ENCODE data around the gene SLC41A3.

The SLC41A3 gene

DNA sequence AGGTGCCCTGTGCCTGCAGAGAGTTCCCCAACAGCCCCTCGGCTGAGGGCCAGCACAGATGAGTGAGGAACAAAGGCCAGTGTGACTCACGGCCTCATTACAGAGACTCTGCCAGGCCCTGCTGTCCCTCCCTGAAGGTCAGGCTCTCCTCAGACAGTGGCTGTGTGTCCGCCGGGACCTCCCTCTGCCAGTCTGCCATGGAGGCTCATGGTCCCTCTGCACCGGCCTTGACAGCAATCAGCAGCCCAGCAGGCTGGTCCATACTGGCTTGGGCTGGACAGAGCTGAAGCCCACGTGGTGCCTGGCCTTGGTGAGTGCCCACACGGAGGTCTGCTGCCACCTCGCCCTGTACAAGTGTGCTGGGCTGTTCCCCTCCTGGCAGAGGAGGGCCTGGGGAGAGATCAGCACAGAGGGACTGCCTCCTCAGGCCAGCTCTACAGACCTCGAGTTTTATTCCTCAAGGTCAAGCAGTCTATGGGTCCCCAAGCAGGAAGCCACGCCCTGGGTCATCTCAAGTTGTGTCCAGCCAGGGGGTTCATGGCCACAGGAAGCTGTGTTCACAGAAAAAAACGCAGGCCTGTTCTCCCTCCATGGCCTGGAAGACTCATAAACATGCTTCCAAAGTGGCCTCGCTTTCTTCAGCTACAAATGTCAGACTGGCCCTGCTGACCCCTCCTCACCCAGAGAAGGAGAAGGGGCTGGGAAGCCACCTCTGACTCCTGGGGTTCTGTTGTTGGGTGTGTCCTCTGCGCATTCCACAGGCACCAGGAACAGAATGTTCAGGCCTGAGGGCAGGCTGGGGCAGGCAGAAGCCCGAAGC is 27.0 kb downstream of the SLC41A3 start:
- TF ChIP-seq, protein P1, sequence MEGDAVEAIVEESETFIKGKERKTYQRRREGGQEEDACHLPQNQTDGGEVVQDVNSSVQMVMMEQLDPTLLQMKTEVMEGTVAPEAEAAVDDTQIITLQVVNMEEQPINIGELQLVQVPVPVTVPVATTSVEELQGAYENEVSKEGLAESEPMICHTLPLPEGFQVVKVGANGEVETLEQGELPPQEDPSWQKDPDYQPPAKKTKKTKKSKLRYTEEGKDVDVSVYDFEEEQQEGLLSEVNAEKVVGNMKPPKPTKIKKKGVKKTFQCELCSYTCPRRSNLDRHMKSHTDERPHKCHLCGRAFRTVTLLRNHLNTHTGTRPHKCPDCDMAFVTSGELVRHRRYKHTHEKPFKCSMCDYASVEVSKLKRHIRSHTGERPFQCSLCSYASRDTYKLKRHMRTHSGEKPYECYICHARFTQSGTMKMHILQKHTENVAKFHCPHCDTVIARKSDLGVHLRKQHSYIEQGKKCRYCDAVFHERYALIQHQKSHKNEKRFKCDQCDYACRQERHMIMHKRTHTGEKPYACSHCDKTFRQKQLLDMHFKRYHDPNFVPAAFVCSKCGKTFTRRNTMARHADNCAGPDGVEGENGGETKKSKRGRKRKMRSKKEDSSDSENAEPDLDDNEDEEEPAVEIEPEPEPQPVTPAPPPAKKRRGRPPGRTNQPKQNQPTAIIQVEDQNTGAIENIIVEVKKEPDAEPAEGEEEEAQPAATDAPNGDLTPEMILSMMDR (conservative IDR thresholded peaks at IDR 0.05; ENCODE audit: control insufficient read depth, insufficient read depth, low read depth, low read length), result no peak
- DNase-seq (ENCODE audit: low read depth), result peak; percentile 12
- no peak overlapping the region for H3K4me3 ChIP-seq (ENCODE audit: control insufficient read depth, low read depth, low read length)

DNA sequence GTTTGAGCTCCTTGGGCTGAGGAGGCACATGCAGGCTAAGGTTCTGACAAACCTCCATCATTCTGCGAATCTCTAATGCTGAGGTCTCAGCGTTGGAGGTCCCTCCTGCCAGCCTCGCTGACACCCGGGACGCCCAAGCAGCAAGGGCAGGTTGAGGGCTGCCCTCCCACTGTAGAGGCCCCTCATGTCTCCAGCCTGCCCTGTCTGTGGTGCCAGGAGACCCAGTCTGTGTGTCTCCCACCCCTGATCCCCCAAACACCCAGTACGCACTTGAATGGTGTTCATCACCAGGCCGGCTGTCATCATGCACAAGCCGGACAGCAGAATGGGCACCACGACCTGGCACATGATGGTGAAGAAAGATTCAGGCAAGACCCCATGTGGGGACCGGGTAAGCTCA is 27.8 kb downstream of the SLC41A3 start:
- DNase-seq (ENCODE audit: low read depth), result no peak
- H3K4me3 ChIP-seq (ENCODE audit: control insufficient read depth, low read depth, low read length), result no peak overlapping the region
- TF ChIP-seq, protein P1 (conservative IDR thresholded peaks at IDR 0.05; ENCODE audit: control insufficient read depth, insufficient read depth, low read depth, low read length), result no peak

GRCh38 chr3:126054870-126055269 is 29.1 kb downstream of the SLC41A3 start:
- no peak overlapping the region for H3K4me3 ChIP-seq (ENCODE audit: control insufficient read depth, low read depth, low read length)
- TF ChIP-seq, protein P1 (conservative IDR thresholded peaks at IDR 0.05; ENCODE audit: control insufficient read depth, insufficient read depth, low read depth, low read length), result no peak
- no peak for DNase-seq (ENCODE audit: low read depth)

GRCh38 chr3:126053949-126054569 is 29.9 kb downstream of the SLC41A3 start:
- DNase-seq (ENCODE audit: low read depth), result no peak
- no peak overlapping the region for H3K4me3 ChIP-seq (ENCODE audit: control insufficient read depth, low read depth, low read length)
- TF ChIP-seq, protein P1 (conservative IDR thresholded peaks at IDR 0.05; ENCODE audit: control insufficient read depth, insufficient read depth, low read depth, low read length), result no peak

DNA sequence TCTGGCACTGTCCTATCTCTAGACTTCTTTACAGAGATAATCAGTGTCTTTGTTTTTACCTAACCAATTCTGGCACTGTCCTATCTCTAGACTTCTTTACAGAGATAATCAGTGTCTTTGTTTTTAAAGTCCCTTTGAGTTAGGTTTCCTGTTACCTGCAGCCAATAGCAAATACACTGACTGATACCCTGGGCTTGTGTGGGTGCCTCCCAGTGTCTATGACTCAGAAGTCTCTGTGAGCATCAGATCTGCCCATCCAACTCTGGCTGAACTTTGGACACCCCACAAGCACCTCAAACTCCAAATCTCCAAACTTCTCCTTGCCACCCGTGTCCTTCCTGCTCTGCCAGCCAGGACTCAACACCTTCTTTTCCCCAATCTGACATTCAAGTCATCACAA is 30.4 kb downstream of the SLC41A3 start:
- TF ChIP-seq, protein P1 (conservative IDR thresholded peaks at IDR 0.05; ENCODE audit: control insufficient read depth, insufficient read depth, low read depth, low read length), result no peak
- H3K4me3 ChIP-seq (ENCODE audit: control insufficient read depth, low read depth, low read length), result no peak overlapping the region
- DNase-seq (ENCODE audit: low read depth), result peak; percentile 6

DNA sequence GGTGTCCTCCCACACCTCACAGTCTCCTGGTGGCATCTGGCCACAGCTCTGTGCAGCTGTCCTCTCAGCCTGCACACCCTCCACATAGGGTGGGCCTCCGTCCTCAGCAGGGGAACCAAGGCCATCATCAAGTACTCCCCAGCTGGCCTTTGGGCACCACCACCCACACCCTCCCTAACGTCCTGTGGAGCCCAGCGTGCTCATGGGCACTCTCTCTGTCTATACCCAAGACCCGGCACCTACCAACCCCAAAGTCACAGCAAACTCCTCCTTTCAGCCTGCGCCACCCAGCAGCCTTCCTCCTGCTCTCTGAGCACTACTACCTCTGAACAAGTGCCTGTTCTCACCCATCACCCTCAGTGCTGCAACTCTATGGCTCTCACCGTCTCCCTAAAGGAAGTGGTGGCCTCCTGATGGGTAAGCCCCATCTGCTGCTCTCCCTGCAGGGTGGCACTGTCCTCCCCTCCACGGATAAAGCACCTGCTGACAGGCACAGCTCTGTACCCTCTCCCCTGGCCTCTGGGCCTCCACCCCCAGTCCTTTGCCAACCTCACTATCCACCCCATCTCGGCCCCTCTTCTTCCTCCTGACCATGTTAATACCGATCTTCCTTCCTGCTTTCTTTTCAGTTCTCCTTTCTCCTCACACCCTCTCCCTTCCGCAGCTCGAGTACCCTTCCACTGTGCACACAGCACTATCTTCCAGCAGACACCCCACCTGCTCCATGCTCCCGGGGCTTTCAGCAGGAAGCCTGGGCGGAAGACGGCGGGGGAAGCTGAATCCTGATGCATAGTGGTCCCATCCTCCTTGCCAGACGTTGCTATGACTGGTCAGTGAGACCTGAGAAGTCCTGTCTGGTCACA is 31.5 kb downstream of the SLC41A3 start:
- no peak for DNase-seq (ENCODE audit: low read depth)
- TF ChIP-seq, protein P1 (conservative IDR thresholded peaks at IDR 0.05; ENCODE audit: control insufficient read depth, insufficient read depth, low read depth, low read length), result no peak
- H3K4me3 ChIP-seq (ENCODE audit: control insufficient read depth, low read depth, low read length), result no peak overlapping the region

Measured in fibroblast of mammary gland (primary cell).